GM20000 (cell line): ENCODE measurements around the gene ZPR1.

Source experiments
- DNase-seq: peaks from one replicate; pipeline ENCODE4 v3.0.0; 2012; ENCODE audit warnings: low spot score
- CTCF ChIP-seq: IDR thresholded peaks from 2 replicates; pipeline ENCODE4 v1.5.1; 2012; ENCODE audit warnings: mild to moderate bottlenecking, control low read depth; ENCODE audit errors: extremely low read depth, missing control alignments

ZPR1 gene

GRCh38 chr11:116819049-116819448 is 31.2 kb upstream of the ZPR1 start:
- no peak for TF ChIP-seq CTCF
- no peak for DNase-seq

GRCh38 chr11:116814502-116814901 is 26.7 kb upstream of the ZPR1 start:
- no peak for TF ChIP-seq CTCF
- no peak for DNase-seq

GRCh38 chr11:116813781-116814471 is 26.1 kb upstream of the ZPR1 start:
- no peak for TF ChIP-seq CTCF
- no peak for DNase-seq

GRCh38 chr11:116813170-116813569 is 25.3 kb upstream of the ZPR1 start:
- no peak for TF ChIP-seq CTCF
- no peak for DNase-seq

GRCh38 chr11:116812109-116812508 is 24.3 kb upstream of the ZPR1 start:
- TF ChIP-seq CTCF = no peak
- no peak for DNase-seq

- TF ChIP-seq CTCF = no peak
- DNase-seq = no peak
Measured at GRCh38 chr11:116811194-116811593, 23.4 kb upstream of the ZPR1 start.

GRCh38 chr11:116808262-116809175 is 20.7 kb upstream of the ZPR1 start:
- DNase-seq = no peak
- TF ChIP-seq CTCF = no peak
